Testis (tissue), 2 donors: ENCODE data around the gene METTL23.

Experiments
- POLR2A ChIP-seq: fragments of 450-650 bp; IDR thresholded peaks from one replicate; pipeline ENCODE4 v1.6.1; 2017; ENCODE audit warnings: antibody characterized with exemption, mild to moderate bottlenecking, moderate library complexity
- TF ChIP-seq, protein P1 (sequence below), 3 experiments: fragments of 450-650 bp in 2 of 3; fragments of 200-600 bp in 1 of 3; sonication (generic) in 1 of 3; IDR thresholded peaks; one replicate each; pipeline ENCODE4 v1.5.1; 2016 to 2019; ENCODE audit warnings: antibody characterized with exemption in 3 of 3, mild to moderate bottlenecking in 2 of 3, moderate library complexity in 1 of 3

DNA sequence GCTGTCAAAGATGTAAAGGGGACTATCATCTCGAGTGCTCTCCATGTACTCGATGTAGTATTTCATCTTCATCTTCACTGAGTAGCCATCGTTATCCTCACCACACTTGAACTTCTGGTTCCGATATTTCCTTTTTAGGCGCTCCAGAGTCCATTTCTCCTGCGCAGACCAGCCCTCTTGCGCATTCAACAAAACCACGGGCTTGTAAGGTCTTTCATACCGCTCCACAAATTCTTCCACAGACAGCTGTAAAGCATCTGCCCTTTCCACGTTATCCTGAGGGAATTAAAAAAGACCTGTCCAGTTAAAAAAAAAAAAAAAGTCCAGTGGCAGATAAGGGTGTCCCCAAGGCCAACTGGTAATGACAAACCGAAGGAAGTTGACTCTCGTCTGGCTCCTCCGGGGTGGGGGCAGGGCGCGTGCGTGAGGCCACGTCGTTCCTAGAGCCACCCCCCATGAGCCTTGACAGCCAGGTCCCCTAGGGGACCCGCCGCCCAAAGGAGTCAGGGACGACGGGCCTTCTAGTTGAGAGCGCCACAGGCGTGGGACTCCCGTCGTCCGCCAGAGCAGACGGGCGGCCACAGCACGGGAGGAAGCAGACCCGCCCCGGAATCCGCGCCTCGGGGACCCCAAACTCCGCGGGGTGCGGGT is 934 bp upstream of the METTL23 start:
- TF ChIP-seq, protein P1, sequence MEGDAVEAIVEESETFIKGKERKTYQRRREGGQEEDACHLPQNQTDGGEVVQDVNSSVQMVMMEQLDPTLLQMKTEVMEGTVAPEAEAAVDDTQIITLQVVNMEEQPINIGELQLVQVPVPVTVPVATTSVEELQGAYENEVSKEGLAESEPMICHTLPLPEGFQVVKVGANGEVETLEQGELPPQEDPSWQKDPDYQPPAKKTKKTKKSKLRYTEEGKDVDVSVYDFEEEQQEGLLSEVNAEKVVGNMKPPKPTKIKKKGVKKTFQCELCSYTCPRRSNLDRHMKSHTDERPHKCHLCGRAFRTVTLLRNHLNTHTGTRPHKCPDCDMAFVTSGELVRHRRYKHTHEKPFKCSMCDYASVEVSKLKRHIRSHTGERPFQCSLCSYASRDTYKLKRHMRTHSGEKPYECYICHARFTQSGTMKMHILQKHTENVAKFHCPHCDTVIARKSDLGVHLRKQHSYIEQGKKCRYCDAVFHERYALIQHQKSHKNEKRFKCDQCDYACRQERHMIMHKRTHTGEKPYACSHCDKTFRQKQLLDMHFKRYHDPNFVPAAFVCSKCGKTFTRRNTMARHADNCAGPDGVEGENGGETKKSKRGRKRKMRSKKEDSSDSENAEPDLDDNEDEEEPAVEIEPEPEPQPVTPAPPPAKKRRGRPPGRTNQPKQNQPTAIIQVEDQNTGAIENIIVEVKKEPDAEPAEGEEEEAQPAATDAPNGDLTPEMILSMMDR (IDR thresholded peaks at IDR 0.05), result no peak
- no peak for TF ChIP-seq POLR2A
